HG03060 (cell line): ENCODE measurements around the gene NR2F6.
"Not testable (repeated sequence)": the region's sequence is repeated elsewhere in the genome, so short reads cannot be mapped to it uniquely, and the experiment has no call there.

ENCODE experiments used
- ATAC-seq: cut with Tn5 transposase; IDR thresholded peaks from one replicate; pipeline ENCODE4 v1.9.1; 2021; ENCODE audit warnings: low read depth, moderate number of reproducible peaks; ENCODE audit not compliant: unreplicated experiment

Gene NR2F6

GRCh38 chr19:17214508-17215126 lies 31.1 kb downstream of the NR2F6 start:
- no peak for ATAC-seq

GRCh38 chr19:17213334-17213733 lies 32.4 kb downstream of the NR2F6 start:
- ATAC-seq: no peak

- no peak for ATAC-seq
Measured at GRCh38 chr19:17211547-17212446, 33.9 kb downstream of the NR2F6 start.

- no peak for ATAC-seq
Measured at GRCh38 chr19:17210296-17210695, 35.4 kb downstream of the NR2F6 start.

- no peak for ATAC-seq
Measured at GRCh38 chr19:17209126-17210036, 36.3 kb downstream of the NR2F6 start.

- ATAC-seq: no peak
Measured at GRCh38 chr19:17206736-17207581, 38.8 kb downstream of the NR2F6 start.

GRCh38 chr19:17205237-17206140 lies 40.2 kb downstream of the NR2F6 start:
- ATAC-seq: no peak

GRCh38 chr19:17202713-17203112 lies 43.0 kb downstream of the NR2F6 start:
- ATAC-seq: no peak

GRCh38 chr19:17202249-17202648 lies 43.5 kb downstream of the NR2F6 start:
- ATAC-seq: no peak

- ATAC-seq: no peak
Measured at GRCh38 chr19:17200408-17201079, 45.2 kb downstream of the NR2F6 start.

- ATAC-seq: no peak
Measured at GRCh38 chr19:17197666-17198065, 48.1 kb downstream of the NR2F6 start.

GRCh38 chr19:17196610-17197009 lies 49.1 kb downstream of the NR2F6 start:
- no peak for ATAC-seq

GRCh38 chr19:17195106-17195505 lies 50.6 kb downstream of the NR2F6 start:
- ATAC-seq: no peak

GRCh38 chr19:17194608-17195007 lies 51.1 kb downstream of the NR2F6 start:
- ATAC-seq: no peak

- ATAC-seq: no peak
Measured at GRCh38 chr19:17192751-17193150, 53.0 kb downstream of the NR2F6 start.

- ATAC-seq: not testable (repeated sequence)
Measured at GRCh38 chr19:17191736-17192135, 54.0 kb downstream of the NR2F6 start.

- ATAC-seq: no peak
Measured at GRCh38 chr19:17185590-17185989, 60.1 kb downstream of the NR2F6 start.

- no peak for ATAC-seq
Measured at GRCh38 chr19:17184371-17184841, 61.3 kb downstream of the NR2F6 start.
